MCF 10A (cell line): ENCODE measurements around the gene VASH1. TPM values are rescaled to one million over a fixed set of nuclear protein-coding genes. Genes with fewer than 3 reads are reported as not detected.

Experiments
- BruUV-seq: library from RNA; stranded (reverse); fragments of 400-500 nt; replicated peaks from 2 replicates; lab custom pipeline; 2021; lab: Mats Ljungman, UMichigan
- CTCF ChIA-PET: fragments of 300-600 bp; sonication (Branson Sonifier 250); formaldehyde crosslinking; extraction: SDS; loops from one replicate; lab custom pipeline; 2021; ENCODE audit warnings: antibody characterized with exemption, inconsistent platforms; lab: Yijun Ruan, JAX
- POLR2A ChIA-PET: fragments of 300-600, 350-650 bp; sonication (Branson Sonifier 250); formaldehyde crosslinking; extraction: SDS; loops from one replicate; lab custom pipeline; 2020; ENCODE audit warnings: antibody characterized with exemption, inconsistent platforms; lab: Yijun Ruan, JAX
- DNase-seq: peaks from one replicate; pipeline ENCODE4 v3.0.0-alpha.2; 2018; ENCODE audit not compliant: unreplicated experiment
- H3K27ac Mint-ChIP-seq: one replicate; pipeline ENCODE4 v1.8.0; 2022; ENCODE audit warnings: mild to moderate bottlenecking, low read depth, mixed read lengths; ENCODE audit not compliant: unreplicated experiment
- H3K27me3 Mint-ChIP-seq: one replicate; pipeline ENCODE4 v1.8.0; 2022; ENCODE audit warnings: mixed read lengths; ENCODE audit not compliant: insufficient read depth, unreplicated experiment
- H3K36me3 Mint-ChIP-seq: one replicate; pipeline ENCODE4 v1.8.0; 2022; ENCODE audit warnings: mild to moderate bottlenecking, moderate library complexity, mixed read lengths; ENCODE audit not compliant: insufficient read depth, unreplicated experiment
- H3K4me1 Mint-ChIP-seq: one replicate; pipeline ENCODE4 v1.8.0; 2022; ENCODE audit warnings: mixed read lengths; ENCODE audit not compliant: insufficient read depth, unreplicated experiment
- H3K4me3 Mint-ChIP-seq: one replicate; pipeline ENCODE4 v1.8.0; 2022; ENCODE audit warnings: mild to moderate bottlenecking, moderate library complexity, mixed read lengths; ENCODE audit not compliant: unreplicated experiment
- H3K9me3 Mint-ChIP-seq: one replicate; pipeline ENCODE4 v1.8.0; 2022; ENCODE audit warnings: mixed read lengths; ENCODE audit not compliant: unreplicated experiment
- CTCF ChIP-seq: fragments of 200-600 bp; IDR thresholded peaks from one replicate; pipeline ENCODE4 v1.8.0; 2022; ENCODE audit warnings: antibody characterized with exemption, mild to moderate bottlenecking; ENCODE audit not compliant: unreplicated experiment
- intact Hi-C: fragments of 100-400 bp; cut with micrococcal nuclease; formaldehyde crosslinking; loops from 2 replicates; pipeline ENCODE4 v1.14.1; 2022
- total RNA-seq: library from RNA; stranded (reverse); gene quantifications from 2 replicates; pipeline ENCODE4 v1.2.3, GENCODE V29; 2022

Gene VASH1
- total RNA-seq, 1 experiment from 2014 or later = 0.35 TPM

GRCh38 chr14:76779221-76780057 lies 18.2 kb downstream of the VASH1 start:
- no peak for TF ChIP-seq CTCF
- Mint-ChIP-seq H3K9me3 (no peaks in the 10 kb centered on the region), H3K36me3 (peaks cover 17% of the 10 kb centered on the region), H3K4me1 (no peaks in the 10 kb centered on the region), H3K27me3 (no peaks in the 10 kb centered on the region), H3K4me3 (no peak overlapping the region), H3K27ac (no peak overlapping the region)
- intact Hi-C loops = no loop called here
- ChIA-PET CTCF (interaction anchor here (0.8 to 1.5 kb wide), 2 partner anchors 27 to 69 kb away, joined by 3 to 5 read pairs; no protein-coding TSS in a partner anchor), POLR2A (no interaction called here)
- DNase-seq = no peak
- no TSS peak for BruUV-seq

GRCh38 chr14:76780058-76780345 lies 18.7 kb downstream of the VASH1 start:
- Mint-ChIP-seq H3K36me3 (peaks cover 17% of the 10 kb centered on the region), H3K4me3 (no peak overlapping the region), H3K4me1 (no peaks in the 10 kb centered on the region), H3K27me3 (no peaks in the 10 kb centered on the region), H3K9me3 (no peaks in the 10 kb centered on the region), H3K27ac (no peak overlapping the region)
- ChIA-PET CTCF (interaction anchor here (0.7 to 1.5 kb wide), 3 partner anchors 26 to 71 kb away, joined by 3 to 5 read pairs (median 4); no protein-coding TSS in a partner anchor), POLR2A (no interaction called here)
- BruUV-seq = no TSS peak
- no peak for DNase-seq
- intact Hi-C loops = no loop called here
- TF ChIP-seq CTCF = no peak

- ChIA-PET CTCF (interaction anchor here (0.7 to 1.5 kb wide), 3 partner anchors 8 to 71 kb away, joined by 3 to 5 read pairs (median 4); no protein-coding TSS in a partner anchor), POLR2A (interaction anchor here (1.5 kb wide), 1 partner anchor 32 kb away, joined by 3 read pairs; no protein-coding TSS in a partner anchor)
- TF ChIP-seq CTCF = no peak
- Mint-ChIP-seq H3K36me3 (peaks cover 20% of the 10 kb centered on the region), H3K4me3 (no peak overlapping the region), H3K4me1 (no peaks in the 10 kb centered on the region), H3K27ac (no peak overlapping the region), H3K9me3 (no peaks in the 10 kb centered on the region), H3K27me3 (no peaks in the 10 kb centered on the region)
- no peak for DNase-seq
- BruUV-seq = no TSS peak
- intact Hi-C loops = no loop called here
These were observed 19.1 kb downstream of the VASH1 start for GRCh38 chr14:76780360-76780759.

GRCh38 chr14:76780875-76781647 lies 19.8 kb downstream of the VASH1 start:
- ChIA-PET CTCF (interaction anchor here (0.7 to 1.5 kb wide), 3 partner anchors 8 to 72 kb away, joined by 3 to 5 read pairs (median 4); no protein-coding TSS in a partner anchor), POLR2A (interaction anchor here (1.5 kb wide), 1 partner anchor 31 kb away, joined by 3 read pairs; no protein-coding TSS in a partner anchor)
- TF ChIP-seq CTCF = no peak
- BruUV-seq = no TSS peak
- Mint-ChIP-seq H3K36me3 (peaks cover 26% of the 10 kb centered on the region), H3K27me3 (no peaks in the 10 kb centered on the region), H3K9me3 (no peaks in the 10 kb centered on the region), H3K27ac (no peak overlapping the region), H3K4me3 (no peak overlapping the region), H3K4me1 (no peaks in the 10 kb centered on the region)
- intact Hi-C loops = no loop called here
- DNase-seq = no peak
